H9 (cell line): Measurements from ENCODE around the gene HS3ST4. TPM values are rescaled to one million over a fixed set of nuclear protein-coding genes. Genes with fewer than 3 reads are reported as not detected.

ENCODE experiments used
- DNase-seq: peaks from one replicate; pipeline ENCODE4 v3.0.0-alpha.2; 2017
- H2AFZ ChIP-seq: one replicate; pipeline ENCODE4 v1.6.1; 2013; ENCODE audit warnings: mild to moderate bottlenecking, low read length, control low read depth, moderate library complexity
- H2AK5ac ChIP-seq: 2 replicates; pipeline ENCODE4 v1.6.1; 2013; ENCODE audit warnings: low read length, control low read depth, mixed read lengths; ENCODE audit not compliant: insufficient read length
- H2BK120ac ChIP-seq: one replicate; pipeline ENCODE4 v1.6.1; 2013; ENCODE audit warnings: low read depth, mild to moderate bottlenecking, low read length, control low read depth, inconsistent platforms; ENCODE audit not compliant: poor library complexity, severe bottlenecking
- H2BK12ac ChIP-seq: 2 replicates; pipeline ENCODE4 v1.6.1; 2013; ENCODE audit warnings: low read length, control low read depth, mixed read lengths, low read depth; ENCODE audit not compliant: insufficient read length
- H2BK15ac ChIP-seq: 2 replicates; pipeline ENCODE4 v1.6.1; 2013; ENCODE audit warnings: low read depth, low read length, control low read depth
- H2BK20ac ChIP-seq: one replicate; pipeline ENCODE4 v1.6.1; 2013; ENCODE audit warnings: low read depth, mild to moderate bottlenecking, low read length, control low read depth, inconsistent platforms; ENCODE audit not compliant: poor library complexity, severe bottlenecking
- H2BK5ac ChIP-seq: 2 replicates; pipeline ENCODE4 v1.6.1; 2013; ENCODE audit warnings: low read length, control low read depth, mixed read lengths; ENCODE audit not compliant: insufficient read length
- H3K14ac ChIP-seq: 2 replicates; pipeline ENCODE4 v1.6.1; 2013; ENCODE audit warnings: low read length, control low read depth; ENCODE audit not compliant: insufficient read depth
- H3K18ac ChIP-seq: 2 replicates; pipeline ENCODE4 v1.6.1; 2013; ENCODE audit warnings: low read depth, mild to moderate bottlenecking, mixed read lengths, low read length, control low read depth; ENCODE audit not compliant: insufficient read length
- H3K23ac ChIP-seq: 2 replicates; pipeline ENCODE4 v1.6.1; 2013; ENCODE audit warnings: low read length, control low read depth, mixed read lengths, low read depth; ENCODE audit not compliant: insufficient read length
- H3K23me2 ChIP-seq: 2 replicates; pipeline ENCODE4 v1.6.1; 2013; ENCODE audit warnings: low read depth, mild to moderate bottlenecking, mixed read lengths, low read length, control low read depth; ENCODE audit not compliant: insufficient read length, poor library complexity, severe bottlenecking
- H3K27ac ChIP-seq: 2 replicates; pipeline ENCODE4 v1.5.1; 2013; ENCODE audit warnings: low read length, control low read depth, mixed read lengths, low read depth; ENCODE audit not compliant: insufficient read length
- H3K27me3 ChIP-seq: 2 replicates; pipeline ENCODE4 v1.6.1; 2013; ENCODE audit warnings: low read length, control low read depth, inconsistent platforms; ENCODE audit not compliant: insufficient read depth
- H3K4ac ChIP-seq: 2 replicates; pipeline ENCODE4 v1.6.1; 2013; ENCODE audit warnings: low read depth, mild to moderate bottlenecking, control low read depth, inconsistent platforms, low read length, moderate library complexity
- H3K4me1 ChIP-seq: 2 replicates; pipeline ENCODE4 v1.6.1; 2013; ENCODE audit warnings: low read length, control low read depth, inconsistent platforms; ENCODE audit not compliant: insufficient read depth
- H3K4me2 ChIP-seq: 2 replicates; pipeline ENCODE4 v1.6.1; 2013; ENCODE audit warnings: low read length, control low read depth, mixed read lengths; ENCODE audit not compliant: insufficient read length, insufficient read depth
- H3K56ac ChIP-seq: 2 replicates; pipeline ENCODE4 v1.6.1; 2013; ENCODE audit warnings: low read depth, mild to moderate bottlenecking, mixed read lengths, low read length, control low read depth; ENCODE audit not compliant: insufficient read length
- H3K79me1 ChIP-seq: 2 replicates; pipeline ENCODE4 v1.6.1; 2013; ENCODE audit warnings: low read depth, mild to moderate bottlenecking, moderate library complexity, low read length, control low read depth, inconsistent platforms; ENCODE audit not compliant: insufficient read depth, poor library complexity, severe bottlenecking
- H3K79me2 ChIP-seq: 2 replicates; pipeline ENCODE4 v1.6.1; 2013; ENCODE audit warnings: low read length, control low read depth, inconsistent platforms; ENCODE audit not compliant: insufficient read depth
- H3K9ac ChIP-seq: 2 replicates; pipeline ENCODE4 v1.6.1; 2013; ENCODE audit warnings: low read length, control low read depth, mixed read lengths; ENCODE audit not compliant: insufficient read length; ENCODE audit errors: extremely low read depth
- H3K9me3 ChIP-seq: one replicate; pipeline ENCODE4 v1.6.1; 2013; ENCODE audit warnings: low read depth, low read length, inconsistent platforms; ENCODE audit not compliant: control insufficient read depth
- H3T11ph ChIP-seq: one replicate; pipeline ENCODE4 v1.6.1; 2013; ENCODE audit warnings: mild to moderate bottlenecking, low read length, control low read depth, inconsistent platforms
- H4K20me1 ChIP-seq: one replicate; pipeline ENCODE4 v1.6.1; 2013; ENCODE audit not compliant: control insufficient read depth, insufficient read length, insufficient read depth
- H4K5ac ChIP-seq: 2 replicates; pipeline ENCODE4 v1.6.1; 2013; ENCODE audit warnings: low read depth, mild to moderate bottlenecking, mixed read lengths, low read length, control low read depth; ENCODE audit not compliant: insufficient read length
- H4K8ac ChIP-seq: replicated peaks from 2 replicates; pipeline ENCODE4 v1.6.1; 2013; ENCODE audit warnings: low read length, control low read depth, mixed read lengths, low read depth; ENCODE audit not compliant: insufficient read length
- H4K91ac ChIP-seq: 2 replicates; pipeline ENCODE4 v1.6.1; 2013; ENCODE audit warnings: low read depth, mild to moderate bottlenecking, moderate library complexity, mixed read lengths, low read length, control low read depth; ENCODE audit not compliant: insufficient read length
- H3K27ac Mint-ChIP-seq, 3 experiments: 2 replicates in 2 of 3; 3 replicates in 1 of 3; pipeline ENCODE4 v1.8.0; 2020 to 2021; ENCODE audit warnings: mixed read lengths in 3 of 3, mild to moderate bottlenecking in 1 of 3, moderate library complexity in 1 of 3
- H3K27me3 Mint-ChIP-seq: 2 replicates; pipeline ENCODE4 v1.8.0; 2021; ENCODE audit warnings: low read depth, mild to moderate bottlenecking, moderate library complexity, mixed read lengths
- H3K36me3 Mint-ChIP-seq, 3 experiments: 2 replicates in 2 of 3; 3 replicates in 1 of 3; pipeline ENCODE4 v1.8.0; 2020 to 2021; ENCODE audit warnings: low read depth in 3 of 3, mixed read lengths in 3 of 3; ENCODE audit not compliant: insufficient read depth in 1 of 3
- H3K4me1 Mint-ChIP-seq, 2 experiments: 2 replicates each; pipeline ENCODE4 v1.8.0; 2020; ENCODE audit warnings: mixed read lengths in 2 of 2
- H3K4me3 Mint-ChIP-seq, 2 experiments: 2 replicates in 1 of 2; 3 replicates in 1 of 2; pipeline ENCODE4 v1.8.0; 2020 to 2021; ENCODE audit warnings: mild to moderate bottlenecking in 2 of 2, mixed read lengths in 2 of 2, moderate library complexity in 1 of 2
- H3K9me3 Mint-ChIP-seq, 2 experiments: 2 replicates in 1 of 2; 3 replicates in 1 of 2; pipeline ENCODE4 v1.8.0; 2020; ENCODE audit warnings: mild to moderate bottlenecking in 2 of 2, mixed read lengths in 2 of 2, moderate library complexity in 1 of 2
- CTCF ChIP-seq: fragments of 200-600 bp; sonication (generic); conservative IDR thresholded peaks from 3 replicates; pipeline ENCODE4 v1.8.0; 2021; ENCODE audit warnings: antibody characterized with exemption, mild to moderate bottlenecking
- WGBS: extraction: QIAGEN DNeasy Blood & Tissue Kit; methylation state at CpG from one replicate; pipeline ENCODE4 v1.1.7; 2013; ENCODE audit warnings: missing lambda C conversion rate, low lambda C conversion rate, mixed read lengths; ENCODE audit not compliant: insufficient read length; ENCODE audit errors: extremely low coverage; 5-methylcytosine and 5-hydroxymethylcytosine counted together
- total RNA-seq: library from RNA; stranded (reverse); gene quantifications from 2 replicates; pipeline ENCODE4 v1.2.1, GENCODE V29; 2021

The HS3ST4 gene
- total RNA-seq, 1 experiment from 2014 or later, result 1.7 TPM

DNA sequence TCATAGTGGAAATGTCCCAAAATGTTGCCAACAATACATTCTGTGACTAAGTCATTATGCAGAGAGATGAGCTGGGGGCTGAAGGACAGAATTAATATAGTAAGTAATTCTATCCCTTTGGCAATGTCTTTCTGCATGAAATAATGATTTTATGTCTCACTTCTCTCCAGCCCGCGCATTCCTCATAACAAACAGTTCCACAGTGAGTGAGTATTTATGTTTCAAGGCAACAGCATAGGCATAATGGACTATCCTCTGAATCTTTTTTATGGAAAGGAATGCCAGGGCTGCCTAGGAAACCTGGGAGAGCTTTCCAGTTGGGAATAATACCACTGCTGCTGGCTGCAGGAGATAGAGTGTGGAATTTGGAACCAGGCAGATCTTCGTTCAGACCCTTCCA lies 477.7 kb downstream of the HS3ST4 start:
- H3K56ac ChIP-seq, result no peak overlapping the region
- no peak overlapping the region for H3K23ac ChIP-seq
- H3K4me1 ChIP-seq, result no peaks in the 10 kb centered on the region; the same call in 1 of the 2 replicates
- H3K27ac ChIP-seq, result no peak overlapping the region
- H3K4ac ChIP-seq, result no peak overlapping the region
- no peaks in the 10 kb centered on the region for H3K9me3 ChIP-seq
- no peak overlapping the region for H4K91ac ChIP-seq
- no CpG with 5 or more reads among the region's 3 CpGs for WGBS
- H3K14ac ChIP-seq, result no peak overlapping the region
- peak overlapping the region; percentile 8 for H2AFZ ChIP-seq
- Mint-ChIP-seq H3K36me3 (peaks cover 0 to 3% (median 0%) of the 10 kb centered on the region in 3 experiments; a peak in 2 of 7 replicates), H3K27ac (no peak overlapping the region), H3K9me3 (peaks cover 0 to 1% of the 10 kb centered on the region in 2 experiments; a peak in 1 of 5 replicates), H3K4me3 (no peak overlapping the region), H3K27me3 (peaks cover 33% of the 10 kb centered on the region), H3K4me1 (peaks cover 0 to 3% of the 10 kb centered on the region in 2 experiments; a peak in 2 of 4 replicates)
- no peak overlapping the region for H2BK20ac ChIP-seq
- H3K27me3 ChIP-seq, result no peaks in the 10 kb centered on the region
- H2BK5ac ChIP-seq, result no peak overlapping the region
- H2AK5ac ChIP-seq, result no peak overlapping the region
- H2BK12ac ChIP-seq, result no peak overlapping the region
- H3K79me1 ChIP-seq, result no peaks in the 10 kb centered on the region
- H4K20me1 ChIP-seq, result no peaks in the 10 kb centered on the region
- no peak overlapping the region for H3K9ac ChIP-seq
- H2BK15ac ChIP-seq, result no peak overlapping the region
- no peak overlapping the region for H3K4me2 ChIP-seq
- H2BK120ac ChIP-seq, result no peak overlapping the region
- DNase-seq, result no peak
- no peaks in the 10 kb centered on the region for H3K79me2 ChIP-seq
- H3K18ac ChIP-seq, result no peak overlapping the region
- no peaks in the 10 kb centered on the region for H3K23me2 ChIP-seq
- no peak for TF ChIP-seq CTCF
- no peak overlapping the region for H4K5ac ChIP-seq
- no peak overlapping the region for H4K8ac ChIP-seq
- no peak overlapping the region for H3T11ph ChIP-seq
